ENCODE results near the gene NEIL1.

NEIL1 gene

GRCh38 chr15:75397494-75397893, 50.7 kb downstream of the NEIL1 start:
- DNase-seq = no peak

- DNase-seq = no peak
These were observed 57.1 kb downstream of the NEIL1 start for GRCh38 chr15:75403892-75404291.
